ENCODE data around the gene RBM5. TPM values are rescaled to one million over a fixed set of nuclear protein-coding genes. Genes with fewer than 3 reads are reported as not detected.

The RBM5 gene
- total RNA-seq, 8 experiments from 2014 or later = 117 to 288 (median 144) TPM

Other genes with a start within 250 kb of the RBM5 start
- gene TRAIP, start 232.4 kb upstream of the RBM5 start, total RNA-seq = 10 to 100 TPM in 2 of 8 experiments, 1 to 10 TPM in 5, under 1 TPM in 1; 0.66 to 15.3 (median 3.7) TPM
- gene CAMKV, start 219.0 kb upstream of the RBM5 start, total RNA-seq = 10 to 100 TPM in 5 of 8 experiments, 1 to 10 TPM in 2, under 1 TPM in 1; 0.20 to 85.3 (median 24.5) TPM
- 1 to 10 TPM in 2 of 8 experiments, under 1 TPM in 6; 0.27 to 1.3 (median 0.56) TPM for gene MST1R, start 185.0 kb upstream of the RBM5 start, total RNA-seq
- gene MON1A, start 159.1 kb upstream of the RBM5 start, total RNA-seq = 10 to 100 TPM in 6 of 8 experiments, 1 to 10 TPM in 2; 9.1 to 12.4 (median 11.6) TPM
- gene RBM6, start 148.8 kb upstream of the RBM5 start, total RNA-seq = 100 to 1,000 TPM in 2 of 8 experiments, 10 to 100 TPM in 6; 52.4 to 193 (median 65.5) TPM
- 1 to 10 TPM in 7 of 8 experiments, under 1 TPM in 1; 0.61 to 8.5 (median 3.1) TPM for gene SEMA3F, start 66.4 kb downstream of the RBM5 start, total RNA-seq
- under 1 TPM in 4 of 8 experiments, not detected in 4; 0.27 to 0.66 (median 0.34) TPM for gene GNAT1, start 102.7 kb downstream of the RBM5 start, total RNA-seq
- gene SLC38A3, start 116.4 kb downstream of the RBM5 start, total RNA-seq = 1 to 10 TPM in 3 of 8 experiments, under 1 TPM in 5; 0.46 to 9.0 (median 0.85) TPM
- 100 to 1,000 TPM in 4 of 8 experiments, 10 to 100 TPM in 4; 65.9 to 163 (median 100) TPM for gene GNAI2, start 147.3 kb downstream of the RBM5 start, total RNA-seq
- gene SEMA3B, start 180.2 kb downstream of the RBM5 start, total RNA-seq = 10 to 100 TPM in 3 of 8 experiments, 1 to 10 TPM in 5; 2.0 to 20.8 (median 6.9) TPM
- 1 to 10 TPM in 2 of 8 experiments, under 1 TPM in 5, not detected in 1; 0.36 to 2.6 (median 0.54) TPM for gene LSMEM2, start 190.2 kb downstream of the RBM5 start, total RNA-seq
- 100 to 1,000 TPM in 1 of 8 experiments, 10 to 100 TPM in 7; 13.3 to 111 (median 24.8) TPM for gene IFRD2, start 203.5 kb downstream of the RBM5 start, total RNA-seq
- 1 to 10 TPM; 2.0 to 4.7 (median 3.1) TPM for gene HYAL3, start 210.5 kb downstream of the RBM5 start, total RNA-seq
- 1 to 10 TPM; 2.7 to 8.8 (median 5.1) TPM for gene NAA80, start 210.5 kb downstream of the RBM5 start, total RNA-seq
- 10 to 100 TPM in 2 of 8 experiments, 1 to 10 TPM in 3, under 1 TPM in 3; 0.63 to 35.4 (median 1.2) TPM for gene HYAL1, start 214.7 kb downstream of the RBM5 start, total RNA-seq
- 10 to 100 TPM; 18.9 to 44.3 (median 27.0) TPM for gene HYAL2, start 233.8 kb downstream of the RBM5 start, total RNA-seq
- 10 to 100 TPM; 15.5 to 36.9 (median 26.1) TPM for gene TUSC2, start 239.3 kb downstream of the RBM5 start, total RNA-seq